ENCODE results near the gene CWC27. TPM values are rescaled to one million over a fixed set of nuclear protein-coding genes. Genes with fewer than 3 reads are reported as not detected.

Gene CWC27
- total RNA-seq, 1 donor from 2014 or later = 33.4 TPM

DNA sequence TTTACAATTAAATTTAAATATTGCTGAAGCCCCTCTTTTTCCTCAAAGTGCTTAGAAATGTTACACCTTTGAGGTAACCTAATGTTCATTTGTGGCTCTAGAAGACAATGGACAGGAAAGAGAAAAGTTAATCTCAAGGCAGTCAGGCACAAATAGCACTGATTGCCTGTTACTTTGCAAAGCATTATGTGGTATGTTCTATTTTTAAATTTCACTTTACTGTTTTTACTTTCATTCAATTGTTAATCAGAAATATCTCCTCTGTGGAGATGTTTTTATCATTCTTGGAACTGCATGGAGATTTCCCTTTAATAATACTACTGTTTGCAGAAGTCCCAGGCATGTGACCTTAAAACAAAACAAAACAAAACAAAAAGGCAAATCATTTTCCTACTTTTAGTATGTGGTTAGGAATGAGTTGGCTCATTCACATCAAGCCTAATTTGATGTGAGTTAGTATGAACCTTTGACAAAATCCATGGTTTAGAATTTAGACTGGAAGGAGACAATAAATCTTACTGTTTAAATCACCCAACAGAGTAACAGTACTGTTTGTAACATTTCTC, 67.5 kb downstream of the CWC27 start:
- Mint-ChIP-seq H3K4me3 (ENCODE audit: low read depth) (no peak overlapping the region), H3K4me1 (ENCODE audit: low read depth) (peaks cover 2% of the 10 kb centered on the region), H3K27ac (no peak overlapping the region), H3K9me3 (ENCODE audit: low read depth) (peaks cover 3% of the 10 kb centered on the region), H3K36me3 (ENCODE audit: insufficient read depth) (peaks cover 13% of the 10 kb centered on the region), H3K27me3 (no peaks in the 10 kb centered on the region)
- no peak for DNase-seq (ENCODE audit: low spot score, unreplicated experiment)
- TF ChIP-seq, protein P1, sequence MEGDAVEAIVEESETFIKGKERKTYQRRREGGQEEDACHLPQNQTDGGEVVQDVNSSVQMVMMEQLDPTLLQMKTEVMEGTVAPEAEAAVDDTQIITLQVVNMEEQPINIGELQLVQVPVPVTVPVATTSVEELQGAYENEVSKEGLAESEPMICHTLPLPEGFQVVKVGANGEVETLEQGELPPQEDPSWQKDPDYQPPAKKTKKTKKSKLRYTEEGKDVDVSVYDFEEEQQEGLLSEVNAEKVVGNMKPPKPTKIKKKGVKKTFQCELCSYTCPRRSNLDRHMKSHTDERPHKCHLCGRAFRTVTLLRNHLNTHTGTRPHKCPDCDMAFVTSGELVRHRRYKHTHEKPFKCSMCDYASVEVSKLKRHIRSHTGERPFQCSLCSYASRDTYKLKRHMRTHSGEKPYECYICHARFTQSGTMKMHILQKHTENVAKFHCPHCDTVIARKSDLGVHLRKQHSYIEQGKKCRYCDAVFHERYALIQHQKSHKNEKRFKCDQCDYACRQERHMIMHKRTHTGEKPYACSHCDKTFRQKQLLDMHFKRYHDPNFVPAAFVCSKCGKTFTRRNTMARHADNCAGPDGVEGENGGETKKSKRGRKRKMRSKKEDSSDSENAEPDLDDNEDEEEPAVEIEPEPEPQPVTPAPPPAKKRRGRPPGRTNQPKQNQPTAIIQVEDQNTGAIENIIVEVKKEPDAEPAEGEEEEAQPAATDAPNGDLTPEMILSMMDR (IDR thresholded peaks at IDR 0.05; ENCODE audit: unreplicated experiment) = no peak

DNA sequence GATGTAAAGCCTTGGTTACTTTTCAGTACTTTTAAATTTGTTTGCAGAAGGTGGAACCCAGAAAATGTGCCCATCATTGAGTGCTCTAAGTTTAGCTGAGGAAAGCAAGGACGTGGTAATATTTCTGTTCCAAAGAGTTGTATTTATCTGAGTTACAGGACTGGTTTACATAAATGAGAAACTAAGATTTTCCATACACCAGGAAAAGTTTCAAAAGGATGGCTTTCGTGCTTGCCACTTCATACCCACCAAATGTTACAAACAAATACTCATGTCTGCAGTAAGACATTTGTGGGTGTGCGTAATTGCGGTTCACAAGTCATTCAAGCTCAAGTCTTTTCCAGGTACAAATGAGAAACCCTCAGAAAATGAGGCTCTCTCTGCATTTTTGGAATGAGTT, 68.1 kb downstream of the CWC27 start:
- H3K4me1 Mint-ChIP-seq (ENCODE audit: low read depth) = peaks cover 2% of the 10 kb centered on the region
- no peaks in the 10 kb centered on the region for H3K27me3 Mint-ChIP-seq
- DNase-seq (ENCODE audit: low spot score, unreplicated experiment) = no peak
- H3K27ac Mint-ChIP-seq = no peak overlapping the region
- TF ChIP-seq, protein P1 (IDR thresholded peaks at IDR 0.05; ENCODE audit: unreplicated experiment) = no peak
- H3K36me3 Mint-ChIP-seq (ENCODE audit: insufficient read depth) = peaks cover 13% of the 10 kb centered on the region
- peaks cover 3% of the 10 kb centered on the region for H3K9me3 Mint-ChIP-seq (ENCODE audit: low read depth)
- H3K4me3 Mint-ChIP-seq (ENCODE audit: low read depth) = no peak overlapping the region

DNA sequence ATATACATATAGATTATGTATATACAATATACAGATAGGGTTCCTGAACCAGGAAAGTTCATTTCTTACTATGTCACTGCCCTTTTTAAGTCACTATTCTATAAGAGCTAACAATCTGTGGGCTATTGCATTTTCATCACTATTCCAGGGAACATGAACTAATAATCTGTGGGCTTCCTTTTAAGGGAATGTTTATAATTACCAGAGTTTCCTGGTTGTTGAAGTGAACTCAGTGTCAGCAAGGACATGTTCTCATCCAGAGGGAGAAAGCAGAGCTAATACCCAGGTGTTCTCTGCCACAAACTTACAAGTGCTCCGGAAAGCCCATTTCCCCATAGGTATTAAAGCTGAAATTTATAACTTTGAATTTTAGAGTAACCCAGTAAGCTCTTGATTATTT, 69.6 kb downstream of the CWC27 start:
- no peak for DNase-seq (ENCODE audit: low spot score, unreplicated experiment)

DNA sequence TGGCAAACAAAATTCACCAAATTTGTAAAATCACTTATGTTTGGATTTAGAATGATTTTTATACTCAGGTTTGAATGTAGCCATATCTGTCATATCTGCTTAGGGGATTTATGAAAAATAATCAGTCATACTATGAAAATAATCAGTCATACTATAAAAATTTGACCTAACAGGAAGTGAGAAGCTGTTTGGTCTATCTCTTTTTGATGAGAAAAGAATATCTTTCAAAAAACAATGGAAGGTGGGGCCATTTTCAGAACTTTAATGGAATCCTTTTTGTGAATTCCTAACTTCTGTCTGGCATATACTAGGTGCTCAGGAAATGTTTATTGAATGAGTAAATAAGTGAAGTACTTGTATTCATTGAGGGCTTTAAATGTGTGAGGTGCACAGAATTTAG, 70.1 kb downstream of the CWC27 start:
- TF ChIP-seq, protein P1 (IDR thresholded peaks at IDR 0.05; ENCODE audit: unreplicated experiment) = no peak
- peaks cover 2% of the 10 kb centered on the region for H3K4me1 Mint-ChIP-seq (ENCODE audit: low read depth)
- peaks cover 13% of the 10 kb centered on the region for H3K36me3 Mint-ChIP-seq (ENCODE audit: insufficient read depth)
- DNase-seq (ENCODE audit: low spot score, unreplicated experiment) = no peak
- no peaks in the 10 kb centered on the region for H3K27me3 Mint-ChIP-seq
- no peak overlapping the region for H3K4me3 Mint-ChIP-seq (ENCODE audit: low read depth)
- peaks cover 3% of the 10 kb centered on the region for H3K9me3 Mint-ChIP-seq (ENCODE audit: low read depth)
- no peak overlapping the region for H3K27ac Mint-ChIP-seq

More for the DNA sequence above, 69.6 kb downstream of the CWC27 start:
- peaks cover 3% of the 10 kb centered on the region for H3K9me3 Mint-ChIP-seq (ENCODE audit: low read depth)
- TF ChIP-seq, protein P1 (IDR thresholded peaks at IDR 0.05; ENCODE audit: unreplicated experiment) = no peak
- H3K4me1 Mint-ChIP-seq (ENCODE audit: low read depth) = peaks cover 2% of the 10 kb centered on the region
- peaks cover 13% of the 10 kb centered on the region for H3K36me3 Mint-ChIP-seq (ENCODE audit: insufficient read depth)
- H3K4me3 Mint-ChIP-seq (ENCODE audit: low read depth) = no peak overlapping the region
- H3K27me3 Mint-ChIP-seq = no peaks in the 10 kb centered on the region
- no peak overlapping the region for H3K27ac Mint-ChIP-seq

DNA sequence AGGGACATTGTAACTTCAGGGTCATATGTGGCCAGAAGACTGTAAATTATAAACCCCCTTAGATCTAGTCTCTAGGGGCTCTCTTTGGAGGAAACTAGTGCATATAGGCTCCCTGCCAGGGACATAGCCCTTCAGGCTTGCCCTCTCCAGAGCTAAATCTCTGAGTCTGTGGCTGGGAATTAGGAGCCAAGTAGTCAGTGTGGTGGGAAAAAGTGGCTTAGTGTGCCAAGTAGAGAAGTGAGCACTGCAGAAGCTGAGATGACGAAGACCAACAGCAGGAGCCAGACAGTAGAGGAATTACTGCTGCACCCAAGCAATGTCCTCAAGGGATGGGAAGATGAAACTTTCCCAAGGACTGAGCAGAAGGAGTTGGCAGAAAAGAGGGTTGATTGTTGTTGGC, 71.2 kb downstream of the CWC27 start:
- no peaks in the 10 kb centered on the region for H3K4me1 Mint-ChIP-seq (ENCODE audit: low read depth)
- H3K9me3 Mint-ChIP-seq (ENCODE audit: low read depth) = peaks cover 3% of the 10 kb centered on the region
- H3K27me3 Mint-ChIP-seq = no peaks in the 10 kb centered on the region
- H3K27ac Mint-ChIP-seq = no peak overlapping the region
- DNase-seq (ENCODE audit: low spot score, unreplicated experiment) = no peak
- no peak overlapping the region for H3K4me3 Mint-ChIP-seq (ENCODE audit: low read depth)
- TF ChIP-seq, protein P1 (IDR thresholded peaks at IDR 0.05; ENCODE audit: unreplicated experiment) = no peak
- peaks cover 16% of the 10 kb centered on the region for H3K36me3 Mint-ChIP-seq (ENCODE audit: insufficient read depth)
